ENCODE measurements around the gene KANSL1.
"Not testable (repeated sequence)": the region's sequence is repeated elsewhere in the genome, so short reads cannot be mapped to it uniquely, and the experiment has no call there.

Gene KANSL1

DNA sequence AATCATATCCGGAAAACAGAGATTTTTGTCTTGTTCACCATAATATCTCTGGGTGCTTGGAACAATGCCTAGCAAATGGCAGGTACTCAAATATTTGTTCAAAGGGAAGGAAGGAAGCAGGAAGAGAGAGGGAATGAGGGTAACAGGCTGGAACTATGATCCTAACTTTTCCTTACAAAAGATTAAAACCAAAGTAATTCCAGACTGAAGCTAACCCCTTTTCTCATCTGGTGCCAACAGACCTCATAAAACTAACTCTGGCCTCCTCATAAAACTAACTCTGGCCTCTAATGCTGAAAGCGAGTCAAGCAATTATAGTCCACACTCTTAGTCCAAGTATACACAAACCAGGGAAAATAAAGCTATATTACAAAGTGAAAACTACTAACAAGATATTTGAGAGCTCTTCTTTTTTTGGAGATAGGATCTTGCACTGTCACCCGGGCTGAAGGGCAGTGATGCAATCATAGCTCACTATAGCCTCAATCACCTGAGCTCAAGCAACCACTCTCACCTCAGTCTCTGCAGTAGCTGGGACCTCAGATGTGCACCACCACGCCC is 84.6 kb downstream of the KANSL1 start:
- DNase-seq = no peak

DNA sequence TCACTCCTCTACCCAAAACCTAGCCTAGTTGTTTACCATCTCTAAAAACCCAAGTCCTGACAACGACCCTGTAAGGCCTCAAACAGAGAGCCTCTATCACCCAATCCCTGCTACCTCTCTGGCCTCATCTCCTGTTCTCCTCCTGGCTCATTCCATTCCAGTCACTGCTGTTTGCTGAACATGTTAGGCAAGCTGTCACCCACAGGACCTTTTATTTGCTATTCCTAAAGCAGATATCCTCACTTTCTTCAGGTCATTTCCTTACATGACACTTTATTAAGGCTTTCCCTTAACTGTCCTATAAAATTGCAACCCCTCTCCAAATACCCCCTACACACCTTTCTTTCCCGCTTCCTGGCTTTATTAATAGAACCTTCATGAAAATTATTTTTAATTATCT is 85.1 kb downstream of the KANSL1 start:
- no peak for DNase-seq

DNA sequence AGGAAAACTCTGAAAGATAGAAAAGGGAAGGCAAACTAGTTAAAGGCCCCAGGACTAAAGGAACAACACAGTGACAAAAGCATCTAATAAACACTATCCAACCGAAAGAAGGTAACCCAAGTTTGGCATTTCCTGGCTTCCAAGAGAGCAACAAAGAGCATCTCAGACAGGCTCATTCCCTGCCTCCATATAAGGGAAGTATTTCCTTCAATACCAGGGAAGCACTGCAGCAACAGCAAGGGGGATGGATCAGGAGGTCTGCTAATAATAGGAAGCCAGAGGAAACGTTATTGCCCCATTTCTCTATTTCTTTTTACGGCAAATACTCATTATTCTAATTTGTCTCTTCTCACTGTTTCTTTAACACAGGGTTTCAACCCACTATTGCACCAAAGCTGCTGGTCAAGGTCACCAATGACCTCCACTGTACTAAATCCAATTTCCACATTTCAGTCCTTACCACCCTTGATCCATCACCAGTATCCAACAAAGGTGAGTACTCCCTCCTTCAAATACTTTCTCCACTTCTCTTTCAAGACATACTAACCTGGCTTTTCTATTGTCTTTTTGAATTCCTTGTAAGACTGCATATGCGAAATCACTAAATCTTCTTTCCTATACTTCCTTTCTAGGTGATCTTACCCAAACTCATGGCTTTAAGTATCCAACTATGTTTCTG is 86.1 kb downstream of the KANSL1 start:
- DNase-seq = no peak

DNA sequence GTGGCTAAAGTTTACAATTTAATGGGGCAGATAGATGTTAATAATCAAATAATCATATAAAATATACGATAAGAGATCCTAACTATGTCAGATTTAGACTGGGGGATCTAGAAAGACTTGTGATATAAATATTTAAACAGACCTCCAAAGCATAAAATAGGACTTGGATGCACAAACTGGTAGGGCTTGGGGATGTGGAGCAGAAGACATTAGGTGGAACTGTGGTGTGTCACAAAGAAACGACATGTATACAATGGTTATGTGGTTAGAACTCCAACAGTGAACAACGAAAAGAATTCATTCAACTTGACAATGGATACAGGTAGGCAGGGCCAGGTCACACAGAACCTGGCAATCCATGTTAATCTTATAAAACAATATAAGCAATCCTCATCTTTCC is 90.4 kb downstream of the KANSL1 start:
- not testable (repeated sequence) for DNase-seq

DNA sequence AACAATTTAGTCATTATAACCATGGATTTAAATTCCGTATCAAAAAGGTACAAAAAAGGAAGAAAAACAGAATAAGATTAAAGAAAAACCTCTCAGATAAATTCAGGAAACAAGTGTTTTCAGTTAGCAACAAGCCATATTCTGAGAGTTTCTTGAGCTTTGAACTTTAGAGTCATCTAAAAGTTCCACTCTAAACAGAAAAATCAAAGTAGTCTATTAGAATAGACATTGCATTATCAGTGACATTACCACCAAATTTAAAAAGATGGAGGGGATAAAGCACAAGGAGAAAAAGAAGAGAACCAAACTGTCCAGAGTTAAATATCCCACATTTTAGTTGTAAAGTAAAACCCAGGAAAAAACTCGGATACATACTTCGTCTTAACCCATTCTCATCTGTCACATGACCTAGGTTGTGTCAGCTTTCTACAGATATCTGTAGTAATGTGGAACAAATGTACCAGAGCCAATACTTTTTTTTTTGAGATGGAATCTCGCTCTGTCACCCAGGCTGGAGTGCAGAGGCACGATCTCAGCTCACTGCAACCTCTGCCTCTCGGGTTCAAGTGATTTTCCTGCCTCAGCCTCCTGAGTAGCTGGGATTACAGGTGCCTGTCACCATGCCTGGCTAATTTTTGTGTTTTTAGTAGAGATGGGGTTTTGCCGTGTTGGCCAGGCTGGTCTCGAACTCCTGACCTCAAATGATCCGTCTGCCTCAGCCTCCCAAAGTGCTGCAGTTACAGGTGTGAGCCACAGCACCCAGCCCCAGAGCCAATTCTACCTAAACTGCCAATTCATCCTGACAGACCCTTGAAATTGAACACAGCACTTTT is 91.2 kb downstream of the KANSL1 start:
- not testable (repeated sequence) for DNase-seq

DNA sequence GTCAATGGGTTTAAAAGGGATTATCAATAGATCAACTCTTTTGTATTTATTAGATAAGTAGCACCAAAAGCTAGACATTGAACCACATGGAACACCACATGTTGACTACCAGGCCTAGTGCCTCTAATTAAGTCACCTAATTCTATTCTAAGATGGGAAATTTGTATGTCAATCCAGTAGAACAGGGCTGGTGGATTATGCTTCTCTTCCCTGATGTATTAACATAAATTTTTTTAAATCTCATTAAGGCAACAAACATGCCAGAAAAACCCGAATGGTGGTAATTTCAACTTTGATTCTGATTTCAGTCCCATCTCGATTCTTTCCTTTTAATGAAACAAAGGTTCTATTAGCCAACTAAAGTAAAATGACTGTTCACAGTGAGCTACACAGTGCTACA is 92.6 kb downstream of the KANSL1 start:
- no peak for DNase-seq

DNA sequence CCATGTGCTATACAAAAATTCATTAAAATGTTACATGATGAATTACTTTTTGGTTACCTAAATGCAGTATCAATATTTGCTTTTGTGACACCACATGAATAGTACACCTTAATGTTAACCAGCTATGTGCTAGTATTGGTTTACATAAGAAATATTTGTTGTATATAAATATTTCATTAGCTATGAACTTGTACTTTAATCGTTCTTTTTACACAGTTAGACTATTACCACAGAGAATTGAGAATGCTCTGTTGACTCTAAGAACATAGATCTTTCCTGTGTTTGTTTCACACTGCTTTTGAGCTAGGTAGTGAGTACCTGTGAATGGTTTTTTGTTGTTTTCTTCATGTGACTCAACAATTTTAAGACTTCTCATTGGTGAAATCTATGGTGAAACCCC is 93.4 kb downstream of the KANSL1 start:
- DNase-seq = no peak

DNA sequence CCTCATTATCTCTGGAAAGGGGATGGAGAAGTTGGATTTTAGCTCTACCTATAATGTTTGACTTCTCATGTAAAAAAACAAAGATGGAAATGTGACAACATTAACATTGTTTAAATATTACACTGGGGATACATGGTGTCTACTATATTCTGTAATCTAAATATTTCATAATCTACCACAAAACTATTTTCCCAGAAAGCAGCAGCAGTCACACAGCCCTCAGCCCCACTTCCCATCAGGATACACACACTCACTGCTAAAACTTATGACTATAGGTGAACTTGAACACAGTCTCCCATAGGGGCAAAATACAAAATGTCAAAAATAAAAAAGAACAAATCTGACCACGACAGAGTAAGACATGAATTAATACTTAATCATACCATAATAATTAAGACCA is 95.7 kb downstream of the KANSL1 start:
- DNase-seq = no peak

DNA sequence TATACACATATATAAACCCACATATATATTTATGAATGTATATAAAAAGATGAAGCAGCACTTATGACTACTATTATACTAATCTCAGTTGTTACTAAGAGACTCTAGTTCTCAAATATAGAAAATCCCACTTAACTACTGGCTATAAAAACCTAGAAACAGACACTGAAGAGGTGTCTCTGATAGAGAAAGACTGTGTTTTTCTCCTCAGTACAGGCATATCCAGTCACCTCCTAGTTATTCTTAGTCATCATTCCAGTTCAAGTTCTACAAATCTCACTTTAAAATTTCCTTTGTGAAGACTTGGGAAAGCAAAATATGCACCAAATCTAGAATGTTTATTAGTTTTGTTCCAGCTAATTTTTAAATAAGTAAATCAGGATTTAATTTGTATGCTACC is 100.2 kb downstream of the KANSL1 start:
- DNase-seq = no peak

DNA sequence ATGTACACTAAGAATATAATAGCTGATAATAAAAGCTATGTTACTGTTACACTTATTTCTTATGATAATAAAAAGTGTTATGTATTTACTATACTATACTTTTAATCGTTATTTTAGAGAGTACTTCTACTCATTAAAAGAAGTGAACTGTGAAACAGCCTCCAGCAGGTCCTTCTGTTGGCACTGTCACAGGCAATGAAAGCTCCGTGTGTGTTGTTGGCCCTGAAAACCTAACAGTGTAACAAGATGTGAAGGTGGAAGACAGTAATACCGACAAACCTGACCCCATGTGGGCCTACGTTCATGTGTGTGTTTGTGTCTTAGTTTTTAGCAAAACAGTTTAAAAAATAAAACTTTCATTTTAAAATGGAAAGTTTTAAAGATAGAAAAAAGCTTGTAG is 102.4 kb downstream of the KANSL1 start:
- no peak for DNase-seq

DNA sequence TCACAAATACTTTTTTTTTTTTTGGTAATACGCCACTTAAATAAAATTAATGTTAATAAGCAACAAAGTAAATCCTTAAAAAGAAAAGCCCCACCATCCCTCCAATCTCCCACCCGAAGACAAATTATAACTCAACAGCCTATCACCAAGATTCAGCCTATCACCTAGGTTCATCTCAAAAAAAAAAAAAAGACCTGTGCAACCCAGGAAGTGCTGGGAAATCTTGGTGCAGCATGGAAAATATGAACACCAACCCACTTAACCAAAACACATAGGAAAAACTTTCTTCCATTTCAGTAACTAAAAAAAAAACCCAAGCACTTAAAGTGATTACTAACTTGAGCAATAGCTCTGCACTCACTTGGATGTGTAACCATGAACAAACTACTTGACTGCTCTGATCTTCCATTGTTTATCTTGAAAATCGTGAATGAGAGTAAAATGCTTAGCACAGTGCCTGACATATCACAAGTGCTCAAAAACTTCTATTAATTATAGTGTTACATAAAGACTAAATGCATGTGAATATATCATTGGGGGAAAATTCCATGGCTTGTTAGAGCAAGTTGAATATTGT is 103.8 kb downstream of the KANSL1 start:
- DNase-seq = no peak

DNA sequence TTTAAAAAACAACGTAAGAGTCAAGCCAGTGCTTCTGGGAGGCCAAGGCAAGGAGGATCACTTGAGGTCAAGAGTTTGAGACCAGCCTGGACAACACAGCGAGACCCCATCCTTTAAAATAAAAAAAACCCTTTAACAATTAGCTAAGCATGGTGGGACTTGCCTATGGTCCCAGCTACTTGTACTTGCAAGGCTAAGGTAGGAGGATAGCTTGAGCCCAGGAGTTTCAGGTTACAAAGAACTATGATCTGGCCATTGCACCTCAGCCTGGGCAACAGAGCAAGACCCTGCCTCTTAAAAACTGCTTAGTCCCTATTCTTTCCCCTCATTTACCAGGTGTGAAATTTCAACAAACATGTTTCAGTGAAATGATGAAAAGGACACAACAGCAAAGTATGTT is 104.6 kb downstream of the KANSL1 start:
- DNase-seq = no peak

DNA sequence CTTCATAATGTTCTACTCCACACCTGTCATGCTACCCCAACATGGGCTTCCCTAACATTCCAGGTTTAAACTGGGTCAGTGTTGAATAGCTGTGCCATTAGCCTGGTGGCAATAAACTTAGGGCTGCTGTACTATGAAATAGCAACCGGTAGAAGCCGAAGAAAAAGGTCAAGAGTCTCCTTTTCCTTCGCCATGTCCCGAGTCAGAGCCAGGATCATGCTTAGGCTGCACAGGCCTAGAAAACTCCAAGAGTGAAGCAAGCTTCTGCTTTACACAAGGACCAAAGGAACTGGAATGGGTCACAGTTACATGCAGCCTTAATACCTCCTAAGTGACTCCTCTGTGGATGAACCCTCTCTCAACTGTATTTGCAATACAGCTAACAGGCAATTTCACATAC is 105.4 kb downstream of the KANSL1 start:
- not testable (repeated sequence) for DNase-seq

DNA sequence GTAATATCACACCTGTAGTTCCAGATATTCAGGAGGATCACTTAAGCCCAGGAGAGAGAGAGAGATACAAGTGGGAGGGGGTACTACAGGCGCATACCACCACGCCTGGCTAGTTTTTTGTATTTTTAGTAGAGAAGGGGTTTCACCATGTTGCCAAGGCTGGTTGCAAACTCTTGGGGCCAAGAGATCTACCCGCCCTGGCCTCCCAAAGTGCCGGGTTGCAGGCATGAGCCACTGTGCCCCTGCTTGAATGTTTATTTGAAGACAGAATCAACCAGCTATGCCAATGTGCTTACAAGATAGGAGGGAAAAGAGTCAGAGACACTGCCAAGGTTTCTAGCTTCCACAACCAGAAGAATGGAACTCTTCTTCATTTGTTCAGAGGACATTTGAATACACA is 106.4 kb downstream of the KANSL1 start:
- no peak for DNase-seq

DNA sequence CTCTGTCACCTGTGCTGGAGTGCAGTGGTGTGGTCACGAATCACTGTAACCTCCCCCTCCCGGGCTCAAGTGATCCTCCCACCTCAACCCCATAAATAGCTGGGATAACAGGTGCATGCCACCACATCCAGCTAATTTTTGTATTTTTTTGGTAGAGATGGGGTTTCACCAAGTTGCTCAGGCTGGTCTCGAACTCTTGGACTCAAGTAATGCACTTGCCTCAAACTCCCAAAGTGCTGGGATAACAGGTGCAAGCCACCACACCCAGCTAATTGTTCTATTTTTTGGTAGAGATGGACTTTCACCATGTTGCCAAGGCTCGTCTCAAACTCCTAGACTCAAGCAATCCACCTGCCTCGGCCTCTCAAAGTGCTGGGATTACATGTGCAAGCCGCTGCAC is 107.7 kb downstream of the KANSL1 start:
- DNase-seq = no peak

DNA sequence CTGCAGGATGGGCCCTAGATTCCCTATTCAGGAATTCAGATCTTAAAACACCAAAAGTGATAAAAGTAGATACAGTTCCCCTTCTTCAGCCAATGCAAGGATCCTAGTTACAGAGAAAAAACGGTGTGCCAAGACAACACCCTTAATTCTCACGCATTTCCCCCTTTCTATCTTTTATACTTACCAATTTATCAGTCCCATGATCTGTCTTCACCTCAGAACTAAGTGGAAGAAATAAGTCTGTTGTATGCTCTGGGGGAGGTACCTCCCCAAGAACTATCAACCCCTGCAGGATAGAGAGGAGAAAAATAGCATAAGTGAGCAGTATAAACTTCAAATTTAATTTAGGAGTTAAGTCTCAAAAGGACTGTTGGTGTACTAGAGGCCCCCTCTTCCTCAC is 111.0 kb downstream of the KANSL1 start:
- no peak for DNase-seq

DNA sequence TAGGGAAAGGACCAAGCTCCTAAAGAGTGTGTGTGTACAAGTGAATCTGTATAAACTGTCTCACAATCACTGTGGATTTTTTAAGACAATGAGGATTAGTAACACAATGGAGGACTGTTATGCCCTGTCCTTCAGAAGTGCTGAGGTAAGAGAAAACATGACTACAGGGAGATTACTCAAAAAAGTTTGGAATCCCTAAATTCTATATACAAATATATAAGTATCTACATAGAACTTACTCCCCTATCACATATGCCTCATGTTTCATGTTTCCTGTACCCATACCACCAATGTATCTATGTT is 112.3 kb downstream of the KANSL1 start:
- DNase-seq = no peak

DNA sequence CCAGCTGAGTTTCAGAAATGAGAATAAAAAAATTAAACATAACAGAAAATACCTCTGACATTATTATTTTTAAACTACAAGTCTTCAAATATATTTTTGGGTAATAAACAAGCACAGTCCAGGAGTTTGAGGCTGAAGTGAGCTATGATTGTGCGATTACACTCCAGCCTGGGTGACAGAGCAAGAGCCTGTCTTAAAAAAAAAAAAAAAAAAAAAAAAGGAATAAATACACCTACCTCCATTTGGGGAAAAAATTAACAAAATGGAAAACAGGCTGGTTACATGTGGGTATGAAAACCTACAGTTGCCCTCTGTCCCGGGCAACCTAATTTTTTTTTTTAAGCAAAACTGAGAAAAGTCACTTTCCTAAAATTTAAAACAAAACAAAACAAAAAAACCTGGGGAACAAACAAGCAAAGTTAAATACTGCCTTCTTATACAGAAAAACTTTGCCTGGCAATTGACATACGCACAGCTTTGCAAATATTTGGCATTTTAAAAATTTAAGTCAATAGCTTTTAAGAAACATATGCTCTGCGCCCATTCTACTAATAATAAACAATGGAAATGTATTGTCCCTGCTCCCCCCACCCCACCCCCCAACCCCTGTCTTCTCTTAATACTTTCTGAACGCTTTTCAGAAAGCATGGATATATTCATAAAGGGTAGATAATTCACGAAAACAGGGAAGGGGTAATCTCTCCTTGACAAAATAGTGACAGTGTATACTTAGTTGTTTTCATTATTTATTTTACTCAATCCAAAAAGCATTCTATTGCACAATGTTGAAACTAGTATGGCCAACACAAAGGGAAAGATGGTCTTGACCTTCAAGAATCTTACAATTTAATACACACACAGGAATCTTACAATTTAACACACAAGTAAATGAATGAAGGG is 112.9 kb downstream of the KANSL1 start:
- DNase-seq = no peak

DNA sequence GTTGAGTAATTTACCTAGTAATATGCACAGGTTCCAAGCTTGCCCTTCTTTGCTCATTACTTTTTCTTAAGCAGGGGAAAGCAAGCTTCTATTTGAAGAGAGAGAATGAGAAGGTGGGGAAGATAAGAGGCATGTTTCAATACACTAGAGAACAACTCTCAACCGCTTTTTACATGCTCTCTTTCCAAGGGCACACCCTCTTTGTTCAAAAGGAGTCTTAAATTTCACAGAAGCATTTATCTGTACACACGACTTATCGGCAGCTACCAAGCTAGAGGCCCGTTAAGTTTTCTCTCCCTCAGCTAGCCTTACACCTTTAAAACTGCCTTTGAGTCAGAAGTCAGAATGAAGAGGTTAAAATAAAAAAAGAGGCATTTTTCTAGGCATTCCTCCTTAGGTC is 114.6 kb downstream of the KANSL1 start:
- no peak for DNase-seq

DNA sequence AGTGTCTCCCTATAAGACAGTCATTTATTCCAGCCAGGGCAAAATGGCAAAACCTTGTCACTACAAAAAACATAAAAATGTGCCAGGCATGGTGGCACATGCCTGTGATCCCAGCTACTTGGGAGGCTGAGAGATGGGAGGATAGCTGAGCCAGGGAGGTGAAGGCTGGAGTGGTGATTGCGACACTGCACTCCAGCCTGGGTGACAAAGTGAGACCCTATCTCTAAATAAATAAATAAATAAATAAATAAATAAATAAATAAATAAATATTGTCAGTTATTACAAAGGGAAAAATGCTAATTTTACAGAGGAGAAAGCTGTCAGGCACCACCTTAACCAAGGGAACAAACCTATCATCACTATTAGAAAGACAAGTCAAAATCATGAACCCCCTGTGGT is 118.7 kb downstream of the KANSL1 start:
- no peak for DNase-seq

DNA sequence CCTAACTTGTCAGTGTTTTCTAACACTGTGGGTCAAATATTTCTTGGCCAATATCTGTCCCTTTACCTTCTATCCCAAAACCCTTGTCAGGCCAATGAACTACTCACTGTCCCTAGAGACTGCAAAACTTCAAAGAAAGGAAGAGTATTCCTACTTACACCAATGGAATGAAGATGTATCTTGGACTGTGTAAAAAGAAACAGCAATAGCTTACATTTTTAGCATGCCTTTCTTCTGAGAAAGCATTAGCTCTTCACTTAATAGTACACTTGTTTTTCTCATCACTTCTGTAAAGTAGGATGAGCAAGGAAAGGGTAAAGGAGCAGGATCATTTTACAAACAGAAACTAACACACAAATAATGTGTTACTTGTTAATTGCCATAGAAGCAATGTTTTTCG is 120.2 kb downstream of the KANSL1 start:
- no peak for DNase-seq

DNA sequence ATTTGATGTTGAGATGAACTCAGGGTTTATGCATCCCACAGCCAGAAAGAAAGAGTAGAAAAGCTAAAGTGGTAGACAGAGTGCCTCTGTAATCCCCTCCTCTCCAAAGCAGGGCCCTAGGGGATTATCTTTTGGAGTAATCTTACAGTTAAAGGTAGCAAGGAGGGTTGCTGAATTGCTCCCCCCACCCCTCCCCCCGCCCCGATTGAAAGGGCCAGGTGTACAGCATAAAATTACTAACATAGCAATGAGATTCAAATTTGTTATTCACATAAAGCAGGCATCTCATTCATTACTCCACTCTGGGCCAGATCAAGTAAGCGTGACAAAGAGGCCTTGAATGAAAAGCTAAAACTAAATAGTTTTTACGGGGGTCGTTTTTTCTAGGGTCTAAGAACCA is 121.4 kb downstream of the KANSL1 start:
- no peak for DNase-seq

DNA sequence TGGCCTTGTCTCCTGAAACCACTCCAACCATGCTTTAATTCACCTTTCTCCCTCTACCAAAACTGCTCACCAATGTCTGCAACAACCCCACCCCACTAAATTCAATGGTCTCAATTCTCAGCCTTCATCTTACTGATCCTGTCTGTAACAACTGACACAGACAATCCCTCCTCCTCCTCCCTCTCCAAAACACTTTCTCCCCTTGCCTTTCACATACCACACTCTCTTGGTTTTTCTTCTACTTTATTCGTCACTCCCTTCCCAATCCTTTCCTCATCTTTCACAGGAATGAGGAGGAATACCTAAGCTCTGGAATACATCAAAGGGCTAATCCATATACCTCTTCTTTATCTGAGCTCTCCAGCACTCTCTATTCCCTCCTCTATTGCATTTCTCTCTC is 128.8 kb downstream of the KANSL1 start:
- DNase-seq = no peak

All from NCI-H446 (cell line).